NCI-H1417 (cell line): Measurements from ENCODE around the gene RPS14.

Source experiments
- DNase-seq, 3 experiments: peaks; one replicate each; lab custom pipeline; 2025; lab: John Stamatoyannopoulos, UW

RPS14 gene

DNA sequence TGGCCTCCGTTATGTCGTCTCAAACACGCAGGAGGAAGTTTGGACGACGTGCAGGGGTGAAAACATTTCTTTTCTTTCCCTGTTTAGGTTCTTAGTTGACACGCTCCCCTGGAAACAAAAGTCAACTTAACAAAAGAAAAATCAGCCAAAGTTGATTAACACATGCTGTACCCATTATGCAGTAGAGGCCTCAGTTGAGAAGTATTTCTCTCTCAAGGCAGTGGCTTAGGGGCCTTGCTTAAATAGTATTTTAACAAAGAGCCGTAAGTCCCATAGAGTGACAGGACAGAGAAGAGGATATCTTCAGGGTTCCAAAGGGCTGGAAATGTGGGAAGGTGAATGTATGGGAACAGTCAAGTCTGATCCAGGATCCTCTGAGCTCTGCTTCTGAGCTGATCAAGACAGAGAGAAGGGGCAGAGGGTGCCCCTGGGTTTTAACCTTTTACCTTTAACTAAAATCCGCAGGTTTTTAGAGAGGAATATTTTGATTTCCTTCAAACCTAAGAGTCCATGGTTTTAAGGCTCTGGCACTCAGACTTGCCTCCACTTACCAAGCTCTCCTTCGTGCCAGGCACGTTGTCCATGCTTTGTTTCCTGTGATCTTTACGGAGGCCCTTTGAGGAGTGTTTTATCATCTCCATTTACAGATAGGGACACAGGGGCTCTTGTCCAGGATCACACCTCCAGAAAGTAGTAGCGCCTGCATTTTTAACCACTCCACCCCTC lies 36.2 kb downstream of the RPS14 start:
- no peak for DNase-seq

- DNase-seq: no peak
Measured at GRCh38 chr5:150412319-150413175, 37.0 kb downstream of the RPS14 start, which contains the start of gene CD74. Gene CD74, minus strand, starts transcription at chr5:150412910. Its CDS starts 161 bp downstream, at chr5:150412749.

DNA sequence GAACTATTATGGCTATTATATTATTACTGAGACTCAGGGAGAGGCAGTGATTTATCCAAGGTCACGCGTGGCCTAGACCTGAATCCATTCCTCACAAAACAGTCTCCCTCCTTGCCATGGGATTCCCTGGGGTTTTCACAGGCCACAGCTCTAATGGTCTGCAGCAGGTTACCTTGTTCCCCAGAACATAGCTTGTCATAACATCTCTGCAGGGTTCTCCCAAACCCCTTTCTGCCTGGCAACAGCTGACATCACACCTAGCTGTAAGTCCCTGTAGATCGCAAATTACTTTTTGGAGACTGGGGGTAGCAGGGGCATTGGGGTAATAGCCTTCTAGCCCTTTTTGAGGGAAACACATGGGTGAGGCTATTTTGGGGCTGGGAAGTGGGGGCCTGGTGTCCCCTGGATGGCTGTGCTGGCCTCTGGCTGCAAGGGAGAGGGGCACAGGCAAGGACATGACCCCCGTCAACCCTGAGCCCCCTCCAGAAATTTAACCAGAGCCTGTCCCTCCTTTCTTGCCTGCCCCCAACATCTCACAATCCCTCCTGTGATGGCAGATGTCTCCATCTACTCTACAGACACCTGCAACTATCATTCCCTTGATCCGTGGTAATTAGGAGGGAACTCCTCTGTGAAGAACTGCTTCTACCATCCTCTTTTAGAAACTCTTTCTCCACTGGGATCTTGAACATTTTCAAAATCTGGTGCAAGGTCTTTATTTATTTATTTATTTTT lies 38.1 kb downstream of the RPS14 start:
- no peak for DNase-seq

- DNase-seq: peak in 2 of 3 experiments; percentile 3 to 39
Measured at GRCh38 chr5:150410524-150411244, 38.9 kb downstream of the RPS14 start.

- peak; percentile 2 to 53 (median 53) for DNase-seq
Measured at GRCh38 chr5:150409638-150410523, 39.7 kb downstream of the RPS14 start.

DNA sequence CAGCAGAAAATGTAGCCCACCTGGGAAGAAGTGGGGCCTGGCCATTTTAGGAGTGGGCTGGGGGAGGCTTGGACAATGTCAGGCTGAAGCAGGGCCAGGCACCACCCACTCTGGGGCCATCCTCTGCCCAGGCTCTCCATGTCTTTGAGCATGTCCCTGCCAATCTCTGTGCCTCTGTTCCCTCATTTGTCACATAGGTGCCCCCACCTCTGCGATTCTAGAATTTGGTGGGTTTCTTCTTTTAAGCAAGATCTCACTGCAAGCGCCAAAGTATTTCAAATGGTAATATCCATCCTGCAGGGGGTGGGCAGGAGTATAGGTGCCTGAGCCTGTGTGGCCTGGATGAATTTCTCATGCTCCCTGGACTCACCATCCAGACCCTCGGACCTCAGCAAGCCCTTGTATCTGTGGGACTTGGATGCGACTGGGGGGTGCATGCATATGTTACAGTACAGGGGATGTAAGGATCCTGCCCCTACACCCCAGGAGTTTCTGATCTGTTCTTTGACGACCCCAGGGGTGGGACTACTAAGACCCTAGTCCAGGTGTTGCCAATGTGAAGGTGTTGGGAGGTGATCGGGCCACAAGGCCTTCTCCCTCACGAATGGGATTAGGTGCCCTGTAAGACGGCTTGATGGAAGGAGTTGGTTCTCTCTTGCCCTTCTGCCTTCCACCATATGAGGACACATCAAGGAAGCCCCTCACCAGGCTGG lies 41.2 kb downstream of the RPS14 start:
- no peak for DNase-seq

DNA sequence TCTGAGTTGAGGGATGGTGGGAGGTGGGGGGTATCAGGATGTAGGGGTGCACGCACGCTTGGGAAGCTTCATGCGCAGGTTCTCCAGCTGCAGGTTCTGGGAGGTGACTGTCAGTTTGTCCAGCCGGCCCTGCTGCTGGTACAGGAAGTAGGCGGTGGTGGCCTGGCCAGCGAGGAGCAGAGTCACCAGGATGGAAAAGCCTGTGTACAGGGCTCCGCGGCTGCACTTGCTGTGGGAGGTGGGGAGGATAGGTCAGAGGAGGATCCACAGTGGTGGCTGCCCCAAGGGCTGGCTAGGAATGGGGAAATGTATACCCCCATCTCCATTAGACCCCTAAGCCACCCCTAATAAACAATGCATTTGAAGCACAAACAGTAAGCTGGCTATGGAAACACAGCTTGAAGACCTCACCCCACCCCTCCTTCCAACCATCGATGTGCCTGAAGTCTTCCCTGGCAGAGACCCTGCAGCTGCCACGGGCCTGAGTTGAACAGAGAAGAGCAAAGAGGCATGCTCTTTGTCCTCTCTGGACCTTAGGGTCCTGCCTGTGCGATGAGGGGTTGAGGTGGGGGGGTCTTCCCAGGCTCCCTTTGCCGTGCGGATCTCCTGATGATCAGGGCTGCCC lies 42.3 kb downstream of the RPS14 start:
- no peak for DNase-seq

GRCh38 chr5:150406723-150407095 lies 42.8 kb downstream of the RPS14 start:
- DNase-seq: no peak

GRCh38 chr5:150406103-150406722 lies 43.3 kb downstream of the RPS14 start:
- DNase-seq: no peak

DNA sequence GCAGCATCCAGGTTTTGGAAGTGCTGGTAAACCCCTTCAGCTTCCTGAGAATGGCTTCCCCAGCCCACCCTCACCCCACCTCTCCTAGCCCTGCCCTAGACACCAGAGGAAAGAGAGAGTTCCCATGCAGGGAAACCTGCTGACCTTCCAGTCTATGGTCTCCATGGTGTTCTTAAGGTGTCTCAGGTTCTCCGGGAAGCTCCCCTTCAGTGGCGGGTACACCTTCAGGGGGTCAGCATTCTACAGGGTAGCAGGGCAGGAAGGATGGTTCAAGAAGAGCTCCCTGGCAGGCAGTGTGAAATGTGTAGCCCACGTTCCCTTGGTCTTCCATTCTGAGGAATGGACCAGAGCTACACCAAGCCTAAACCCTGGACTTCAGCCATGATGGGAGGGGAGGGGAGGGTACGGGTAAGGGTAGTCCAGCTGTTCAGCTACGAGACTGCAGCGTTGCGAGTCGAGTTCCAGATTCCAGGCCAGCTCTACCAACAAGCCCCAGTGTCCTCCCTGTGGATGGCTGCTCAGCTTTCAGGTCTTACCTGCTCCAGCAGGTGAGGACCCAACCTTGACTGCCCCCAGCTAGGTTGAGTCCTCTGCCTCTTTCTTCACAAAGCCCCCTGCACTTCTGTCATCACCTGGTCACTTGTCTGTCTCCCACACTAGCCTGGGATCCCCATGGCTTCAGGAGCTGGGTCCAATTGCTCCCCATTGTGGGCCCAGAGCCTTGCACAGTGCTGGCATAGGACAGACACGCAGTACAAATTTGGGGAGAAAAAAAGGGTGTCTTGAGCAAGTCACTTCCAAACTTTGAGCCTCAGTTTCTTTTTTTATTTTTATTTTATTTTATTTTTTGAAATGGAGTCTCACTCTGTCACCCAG lies 44.4 kb downstream of the RPS14 start:
- no peak for DNase-seq

DNA sequence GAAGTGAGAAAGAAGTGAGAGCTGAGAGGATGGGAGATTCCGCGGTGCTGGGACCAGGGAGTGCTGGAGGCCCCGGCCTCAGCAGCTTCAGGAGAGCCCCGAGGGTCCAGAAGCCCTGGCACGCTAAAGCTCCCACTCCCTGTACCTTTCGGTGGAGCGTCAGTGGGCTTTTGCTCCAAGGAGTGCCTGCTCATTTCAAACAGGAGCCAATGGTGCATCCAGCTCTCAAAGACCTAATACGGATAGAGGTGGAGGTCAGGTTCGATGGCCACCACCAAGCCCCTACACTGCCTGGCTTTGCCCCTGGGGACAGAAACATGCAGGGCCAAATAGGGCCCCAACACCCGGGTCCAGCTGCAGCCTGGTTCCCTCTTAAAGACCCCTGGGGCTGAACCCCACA lies 45.0 kb downstream of the RPS14 start:
- no peak for DNase-seq

- no peak for DNase-seq
Measured at GRCh38 chr5:150404121-150404520, 45.4 kb downstream of the RPS14 start.

DNA sequence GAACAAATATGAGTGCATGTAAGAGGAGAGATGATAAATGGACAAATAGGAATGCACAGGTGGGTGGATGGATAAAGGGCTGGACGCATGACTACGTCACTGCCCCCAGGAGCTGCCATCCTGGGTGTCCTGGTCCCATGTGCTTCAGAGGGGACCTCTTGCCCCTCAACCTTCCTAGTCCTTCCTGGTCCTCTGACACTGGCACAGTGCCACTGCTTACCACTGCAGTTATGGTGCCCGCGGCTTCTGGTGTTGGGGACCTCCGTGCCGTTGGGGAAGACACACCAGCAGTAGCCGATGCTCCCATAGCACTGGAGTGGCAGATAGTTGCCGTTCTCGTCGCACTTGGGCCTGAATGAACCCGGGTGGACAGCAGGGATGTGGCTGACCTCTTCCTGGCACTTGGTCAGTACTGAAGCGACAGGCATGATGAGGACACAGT lies 46.6 kb downstream of the RPS14 start:
- DNase-seq: no peak

- DNase-seq: no peak
Measured at GRCh38 chr5:150402229-150402773, 47.2 kb downstream of the RPS14 start.

- no peak for DNase-seq
Measured at GRCh38 chr5:150401376-150402228, 47.9 kb downstream of the RPS14 start.

DNA sequence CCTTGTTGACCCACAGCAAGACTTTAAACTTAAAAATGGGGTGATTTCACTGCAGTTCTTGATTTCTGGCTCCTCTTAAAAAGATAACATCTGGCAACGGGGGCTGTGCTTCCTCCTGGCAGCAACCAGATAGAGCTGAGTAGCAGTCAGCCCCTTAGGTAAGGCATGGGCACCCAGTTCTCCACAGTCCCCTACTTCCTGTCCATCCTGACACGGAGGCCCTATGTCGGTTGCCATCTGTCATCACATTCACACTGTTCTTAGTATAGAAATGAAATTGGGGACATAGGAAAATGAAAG lies 48.5 kb downstream of the RPS14 start:
- no peak for DNase-seq
